DND-41 (cell line): Measurements from ENCODE around the gene SCYGR5.
"Not testable (repeated sequence)": the region's sequence is repeated elsewhere in the genome, so short reads cannot be mapped to it uniquely, and the experiment has no call there.

ENCODE experiments used
- ATAC-seq: fragments of 200-7000 bp; cut with Tn5 transposase; 3 replicates; pipeline ENCODE4 v1.9.1; 2021; ENCODE audit warnings: low read depth; ENCODE audit not compliant: insufficient read depth
- DNase-seq: peaks from one replicate; pipeline ENCODE4 v3.0.0-alpha.2; 2020
- H2AFZ ChIP-seq: 2 replicates; pipeline ENCODE4 v1.6.0; 2012; ENCODE audit warnings: low read depth, low read length
- H3K27ac ChIP-seq: 2 replicates; pipeline ENCODE4 v1.5.1; 2012; ENCODE audit warnings: low read length, inconsistent platforms
- H3K27me3 ChIP-seq: fragments of 200-600 bp; sonication (generic); 2 replicates; pipeline ENCODE4 v1.6.0; 2012; ENCODE audit warnings: low read length, mild to moderate bottlenecking, inconsistent platforms; ENCODE audit not compliant: insufficient read depth, poor library complexity
- H3K36me3 ChIP-seq: 2 replicates; pipeline ENCODE4 v1.5.1; 2012; ENCODE audit warnings: low read length, inconsistent platforms; ENCODE audit not compliant: insufficient read depth
- H3K4me1 ChIP-seq: 2 replicates; pipeline ENCODE4 v1.5.1; 2012; ENCODE audit warnings: mild to moderate bottlenecking, low read length; ENCODE audit not compliant: insufficient read depth
- H3K4me2 ChIP-seq: 2 replicates; pipeline ENCODE4 v1.6.0; 2012; ENCODE audit warnings: mild to moderate bottlenecking, moderate library complexity, low read length, inconsistent platforms; ENCODE audit not compliant: insufficient read depth
- H3K4me3 ChIP-seq, 2 experiments: fragments of 200-600 bp in 1 of 2; shearing (Covaris generic) in 1 of 2; 2 replicates each; pipeline ENCODE4 v1.5.1; 2012 to 2016; ENCODE audit warnings: inconsistent platforms in 2 of 2, low read length in 2 of 2, mild to moderate bottlenecking in 2 of 2, low read depth in 1 of 2, moderate library complexity in 1 of 2
- H3K79me2 ChIP-seq: 2 replicates; pipeline ENCODE4 v1.6.0; 2012; ENCODE audit warnings: low read length, inconsistent platforms; ENCODE audit not compliant: insufficient read depth
- H3K9ac ChIP-seq: 2 replicates; pipeline ENCODE4 v1.6.0; 2012; ENCODE audit warnings: low read depth, mild to moderate bottlenecking, inconsistent platforms, low read length, moderate library complexity
- H3K9me3 ChIP-seq: 2 replicates; pipeline ENCODE4 v1.5.1; 2012; ENCODE audit warnings: low read length, moderate library complexity, mild to moderate bottlenecking, inconsistent platforms; ENCODE audit not compliant: insufficient read depth, severe bottlenecking
- H4K20me1 ChIP-seq: 2 replicates; pipeline ENCODE4 v1.6.0; 2012; ENCODE audit warnings: low read length; ENCODE audit not compliant: insufficient read depth
- EZH2 ChIP-seq: IDR thresholded peaks from 3 replicates; pipeline ENCODE4 v1.6.1; 2012; ENCODE audit warnings: borderline replicate concordance, low read depth, mild to moderate bottlenecking, moderate library complexity, low read length, inconsistent platforms; ENCODE audit not compliant: severe bottlenecking
- TF ChIP-seq, protein P1 (sequence below): IDR thresholded peaks from 2 replicates; pipeline ENCODE4 v1.5.1; 2012; ENCODE audit warnings: borderline replicate concordance, low read length, moderate library complexity, mild to moderate bottlenecking; ENCODE audit not compliant: poor library complexity, severe bottlenecking; ENCODE audit errors: extremely low read depth

Gene SCYGR5

GRCh38 chr2:227671170-227671905, 4.7 kb downstream of the SCYGR5 start:
- Histone ChIP-seq H4K20me1 (no peaks in the 10 kb centered on the region), H3K79me2 (no peaks in the 10 kb centered on the region), H3K27ac (no peak overlapping the region), H3K36me3 (no peaks in the 10 kb centered on the region), H3K4me3 (no peak overlapping the region), H2AFZ (no peak overlapping the region), H3K4me2 (no peak overlapping the region), H3K27me3 (no peaks in the 10 kb centered on the region), H3K4me1 (no peaks in the 10 kb centered on the region), H3K9ac (no peak overlapping the region), H3K9me3 (no peaks in the 10 kb centered on the region)
- ATAC-seq (no peak), DNase-seq (no peak)
- TF ChIP-seq, protein P1, sequence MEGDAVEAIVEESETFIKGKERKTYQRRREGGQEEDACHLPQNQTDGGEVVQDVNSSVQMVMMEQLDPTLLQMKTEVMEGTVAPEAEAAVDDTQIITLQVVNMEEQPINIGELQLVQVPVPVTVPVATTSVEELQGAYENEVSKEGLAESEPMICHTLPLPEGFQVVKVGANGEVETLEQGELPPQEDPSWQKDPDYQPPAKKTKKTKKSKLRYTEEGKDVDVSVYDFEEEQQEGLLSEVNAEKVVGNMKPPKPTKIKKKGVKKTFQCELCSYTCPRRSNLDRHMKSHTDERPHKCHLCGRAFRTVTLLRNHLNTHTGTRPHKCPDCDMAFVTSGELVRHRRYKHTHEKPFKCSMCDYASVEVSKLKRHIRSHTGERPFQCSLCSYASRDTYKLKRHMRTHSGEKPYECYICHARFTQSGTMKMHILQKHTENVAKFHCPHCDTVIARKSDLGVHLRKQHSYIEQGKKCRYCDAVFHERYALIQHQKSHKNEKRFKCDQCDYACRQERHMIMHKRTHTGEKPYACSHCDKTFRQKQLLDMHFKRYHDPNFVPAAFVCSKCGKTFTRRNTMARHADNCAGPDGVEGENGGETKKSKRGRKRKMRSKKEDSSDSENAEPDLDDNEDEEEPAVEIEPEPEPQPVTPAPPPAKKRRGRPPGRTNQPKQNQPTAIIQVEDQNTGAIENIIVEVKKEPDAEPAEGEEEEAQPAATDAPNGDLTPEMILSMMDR = no peak
- no peak for TF ChIP-seq EZH2

DNA sequence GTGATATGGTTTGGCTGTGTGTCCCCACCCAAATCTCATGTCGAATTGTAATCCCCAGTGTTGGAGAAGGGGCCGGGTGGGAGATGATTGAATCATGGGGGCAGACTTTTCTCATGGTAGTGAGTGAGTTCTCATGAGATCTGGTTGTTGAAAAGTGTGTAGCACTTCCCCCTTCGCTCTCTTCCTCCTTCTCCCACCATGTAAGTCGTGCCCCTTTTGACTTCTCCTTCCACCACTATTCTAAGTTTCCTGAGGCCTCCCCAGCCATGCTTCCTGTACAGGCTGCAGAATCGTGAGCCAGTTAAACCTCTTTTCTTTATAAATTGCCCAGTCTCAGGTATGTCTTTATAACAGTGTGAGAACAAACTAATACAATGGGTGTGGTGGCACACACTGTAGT, 7.0 kb downstream of the SCYGR5 start:
- not testable (repeated sequence) for H3K9ac ChIP-seq, DNase-seq, H3K9me3 ChIP-seq, H3K79me2 ChIP-seq, H3K4me2 ChIP-seq, H4K20me1 ChIP-seq, H3K27me3 ChIP-seq, H3K27ac ChIP-seq, ATAC-seq, H3K4me1 ChIP-seq, H3K36me3 ChIP-seq, H3K4me3 ChIP-seq, H2AFZ ChIP-seq

DNA sequence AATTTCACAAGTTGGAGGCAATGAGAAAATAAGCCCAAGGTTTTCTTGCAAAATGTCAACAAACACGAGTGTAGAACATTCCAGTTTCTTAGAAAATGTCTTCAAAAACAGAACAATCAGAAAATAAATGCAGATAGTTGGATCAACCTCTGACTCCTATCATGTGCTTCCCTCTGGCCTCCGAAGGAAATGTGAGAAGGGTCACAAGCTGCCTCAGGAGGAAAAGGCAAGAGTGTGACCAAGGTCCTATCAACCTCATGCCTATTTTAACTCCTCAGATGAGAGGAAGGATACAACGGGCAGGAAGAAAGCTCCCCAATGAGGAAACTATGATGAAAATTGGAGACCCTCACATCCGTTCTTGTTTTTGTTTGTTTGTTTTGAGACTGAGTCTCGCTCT, 7.9 kb downstream of the SCYGR5 start:
- Histone ChIP-seq H3K27ac (no peak overlapping the region), H3K36me3 (no peaks in the 10 kb centered on the region), H3K79me2 (no peaks in the 10 kb centered on the region), H4K20me1 (no peaks in the 10 kb centered on the region), H3K4me2 (no peak overlapping the region), H3K9ac (no peak overlapping the region), H3K4me1 (no peaks in the 10 kb centered on the region), H3K4me3 (no peak overlapping the region), H3K9me3 (no peaks in the 10 kb centered on the region), H3K27me3 (no peaks in the 10 kb centered on the region), H2AFZ (no peak overlapping the region)
- TF ChIP-seq EZH2 = no peak
- TF ChIP-seq, protein P1 = no peak
- no peak for DNase-seq
- no peak for ATAC-seq

DNA sequence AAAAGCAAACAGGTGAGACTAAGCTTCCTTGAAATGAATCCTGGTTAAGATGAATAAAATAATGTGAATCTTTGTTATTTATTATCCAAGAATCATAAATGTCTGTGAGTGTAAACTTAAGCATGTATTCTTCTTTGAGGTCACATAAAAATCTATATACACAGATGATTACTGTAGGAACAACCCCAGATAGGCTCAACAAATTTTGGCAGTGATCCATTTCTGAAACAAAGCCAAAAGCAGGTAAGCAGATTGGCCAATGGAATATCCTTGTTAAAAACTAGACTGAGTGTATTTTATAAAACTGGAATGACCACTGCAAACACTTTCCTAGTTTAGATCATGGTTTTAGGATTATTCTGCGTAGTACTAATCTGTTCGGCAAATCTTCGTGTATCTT, 11.3 kb downstream of the SCYGR5 start:
- TF ChIP-seq, protein P1 = no peak
- no peak for TF ChIP-seq EZH2
- Histone ChIP-seq H2AFZ (no peak overlapping the region), H3K4me1 (no peaks in the 10 kb centered on the region), H3K9me3 (no peaks in the 10 kb centered on the region), H3K27me3 (no peaks in the 10 kb centered on the region), H3K9ac (no peak overlapping the region), H3K36me3 (no peaks in the 10 kb centered on the region), H3K4me3 (no peak overlapping the region), H3K27ac (no peak overlapping the region), H3K79me2 (no peaks in the 10 kb centered on the region), H3K4me2 (no peak overlapping the region), H4K20me1 (no peaks in the 10 kb centered on the region)
- ATAC-seq = no peak
- no peak for DNase-seq
